Brain pericyte (primary cell): Measurements from ENCODE around the gene PRSS21.

Experiments used
- DNase-seq: peaks from one replicate; pipeline ENCODE4 v3.0.0-alpha.2; 2012; ENCODE audit warnings: low read depth, low spot score

Gene PRSS21

GRCh38 chr16:2816751-2817339 lies at the start of gene PRSS21:
Gene PRSS21, plus strand, starts transcription at chr16:2817237. Its CDS starts 32 bp downstream, at chr16:2817269.
- no peak for DNase-seq

DNA sequence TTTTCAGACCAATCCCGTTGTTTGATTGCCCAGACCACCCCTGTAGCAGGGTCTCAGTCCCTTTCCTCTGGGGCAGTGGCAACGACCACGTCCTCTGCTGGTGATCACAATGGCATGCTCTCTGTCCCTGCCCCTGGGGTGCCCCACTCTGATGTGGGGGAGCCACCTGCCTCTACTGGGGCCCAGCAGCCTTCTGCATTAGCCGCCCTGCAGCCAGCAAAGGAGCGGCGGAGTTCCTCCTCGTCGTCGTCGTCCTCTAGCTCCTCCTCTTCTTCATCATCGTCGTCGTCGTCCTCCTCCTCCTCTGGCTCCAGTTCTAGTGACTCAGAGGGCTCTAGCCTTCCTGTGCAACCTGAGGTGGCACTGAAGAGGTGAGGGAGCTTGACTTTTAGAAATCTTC lies 49.1 kb upstream of the PRSS21 start:
- DNase-seq = no peak

- no peak for DNase-seq
Observed at GRCh38 chr16:2768403-2769089, 48.5 kb upstream of the PRSS21 start.

DNA sequence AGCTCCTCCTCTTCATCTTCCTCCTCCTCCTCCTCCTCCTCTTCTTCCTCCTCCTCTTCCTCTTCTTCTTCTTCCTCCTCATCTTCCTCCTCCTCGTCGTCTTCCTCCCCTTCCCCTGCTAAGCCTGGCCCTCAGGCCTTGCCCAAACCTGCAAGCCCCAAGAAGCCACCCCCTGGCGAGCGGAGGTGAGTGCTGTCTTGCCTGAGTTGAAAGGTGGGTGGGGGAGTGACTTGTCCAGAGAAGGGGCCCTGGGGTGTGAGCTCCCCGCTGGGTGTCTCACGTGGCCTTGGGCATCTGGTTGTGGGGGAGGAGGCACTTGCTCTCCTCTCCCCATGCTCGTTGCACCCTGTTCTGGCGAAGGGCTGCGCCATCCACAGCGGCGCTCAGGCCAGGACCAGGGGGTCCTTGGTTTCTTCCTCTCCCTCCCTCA lies 47.9 kb upstream of the PRSS21 start:
- no peak for DNase-seq

GRCh38 chr16:2769675-2770056 lies 47.4 kb upstream of the PRSS21 start:
- no peak for DNase-seq

- no peak for DNase-seq
Observed at GRCh38 chr16:2770057-2770951, 46.7 kb upstream of the PRSS21 start.

GRCh38 chr16:2771496-2772402 lies 45.3 kb upstream of the PRSS21 start:
- no peak for DNase-seq

GRCh38 chr16:2773188-2773968 lies 43.7 kb upstream of the PRSS21 start:
- DNase-seq = no peak

GRCh38 chr16:2774161-2774891 lies 42.7 kb upstream of the PRSS21 start:
- DNase-seq = no peak

- no peak for DNase-seq
Observed at GRCh38 chr16:2775131-2775716, 41.8 kb upstream of the PRSS21 start.

DNA sequence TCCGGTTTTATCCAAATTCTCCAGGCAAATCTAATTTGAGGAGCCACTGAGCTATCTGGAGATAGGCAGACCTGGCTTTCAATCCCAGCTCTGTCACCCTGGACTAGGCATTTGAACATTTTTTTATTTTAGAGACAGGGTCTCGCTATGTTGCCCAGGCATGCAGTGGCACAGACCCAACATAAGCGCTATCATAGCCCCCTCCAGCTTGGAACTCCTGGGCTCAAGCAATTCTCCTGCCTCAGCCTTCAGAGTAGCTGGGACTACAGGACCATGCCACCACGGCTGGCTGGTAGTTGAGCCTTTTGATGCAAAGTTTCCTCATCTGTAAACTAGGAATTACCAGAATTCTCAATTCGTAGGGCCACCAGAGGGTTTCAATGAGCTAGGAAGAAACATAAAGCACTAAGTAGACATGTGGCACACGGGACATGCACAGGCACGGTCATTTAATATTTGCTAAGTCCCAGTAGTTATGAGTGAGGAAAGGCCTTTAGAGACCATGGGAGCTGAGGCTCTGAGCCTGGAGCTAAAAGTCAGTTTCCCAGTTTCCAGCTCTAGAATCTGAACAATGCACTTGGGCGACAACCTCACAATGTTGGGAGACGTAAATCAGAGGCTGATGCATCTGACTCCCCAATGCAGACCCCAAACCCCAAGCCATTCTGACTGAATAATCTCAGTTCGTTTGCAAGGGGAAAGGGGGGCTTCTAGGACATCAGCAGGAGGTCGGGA lies 41.1 kb upstream of the PRSS21 start:
- no peak for DNase-seq

- no peak for DNase-seq
Observed at GRCh38 chr16:2776500-2777139, 40.4 kb upstream of the PRSS21 start.

DNA sequence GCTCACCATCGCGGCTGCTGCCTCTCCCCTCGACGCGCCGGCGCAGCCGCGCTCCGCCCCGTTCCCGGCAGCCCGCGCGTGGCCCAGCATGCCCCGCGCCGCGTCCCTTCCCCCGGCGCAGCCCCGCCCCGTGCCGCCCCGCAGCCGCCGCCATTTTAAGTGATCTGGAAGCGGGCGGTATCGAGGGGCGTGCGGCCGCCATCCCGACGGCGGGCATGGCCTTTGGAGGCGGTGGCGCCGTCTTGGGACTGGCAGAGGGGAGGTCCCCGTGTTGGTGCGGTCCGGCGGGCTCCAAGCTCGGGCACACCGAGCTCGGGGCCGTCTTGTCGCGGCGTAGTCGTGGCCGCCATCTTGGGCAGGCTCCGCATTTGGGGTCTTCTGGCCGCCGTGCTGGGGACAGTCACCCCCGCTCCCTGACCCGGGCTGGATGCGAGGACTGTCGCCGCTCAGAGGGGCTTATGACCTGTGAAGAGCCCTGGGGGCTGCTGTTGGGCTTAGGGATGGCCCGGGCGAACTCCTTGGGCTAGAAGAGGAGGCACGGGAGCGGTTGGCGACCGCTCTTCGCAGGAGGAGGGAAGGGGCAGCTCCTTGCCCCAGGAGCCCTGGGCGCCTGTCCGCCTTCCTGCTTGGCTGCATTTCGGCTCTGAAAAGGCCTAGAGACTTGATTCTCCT lies 39.7 kb upstream of the PRSS21 start, which contains the start of gene ELOB:
Gene ELOB (minus strand): TSS at position 50 of the 672 bp plus-strand sequence. CDS start 41 bp downstream, at position 9.
- DNase-seq = no peak

DNA sequence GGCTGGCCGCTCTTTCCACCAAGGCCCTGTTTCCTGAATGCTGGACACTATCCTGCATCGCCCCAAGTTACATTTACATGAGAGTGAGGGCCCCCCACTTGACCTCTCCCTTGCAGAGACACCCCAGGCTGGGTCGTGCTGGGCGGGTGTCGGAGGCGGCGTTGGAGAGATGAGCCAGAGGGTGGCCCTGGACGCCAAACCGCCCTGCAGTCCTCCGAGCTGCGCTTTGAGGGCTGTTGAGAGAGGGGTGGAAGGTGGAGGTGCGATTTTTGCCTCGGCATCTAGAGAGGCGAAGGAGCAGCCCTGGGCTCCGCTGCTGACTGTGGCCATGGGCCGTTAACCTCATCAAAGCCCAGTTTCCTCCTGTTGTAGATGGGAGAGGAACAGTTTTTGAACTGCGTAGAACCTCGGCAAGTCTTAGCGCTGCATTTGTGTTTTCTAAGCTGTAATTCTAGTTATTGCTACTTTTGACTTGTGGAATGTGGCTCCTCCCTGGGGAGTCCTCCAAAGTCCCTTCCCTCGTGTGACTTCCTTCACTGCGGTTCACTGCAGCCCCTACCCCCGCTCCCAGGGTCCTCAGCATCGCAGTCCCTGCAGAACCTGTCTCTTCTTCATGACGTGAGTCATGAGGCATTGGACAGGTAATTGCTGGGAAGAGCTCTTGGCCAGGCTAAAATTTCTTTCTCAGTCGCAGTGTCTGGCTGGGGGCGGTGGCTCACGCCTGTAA lies 39.0 kb upstream of the PRSS21 start:
- DNase-seq = no peak

DNA sequence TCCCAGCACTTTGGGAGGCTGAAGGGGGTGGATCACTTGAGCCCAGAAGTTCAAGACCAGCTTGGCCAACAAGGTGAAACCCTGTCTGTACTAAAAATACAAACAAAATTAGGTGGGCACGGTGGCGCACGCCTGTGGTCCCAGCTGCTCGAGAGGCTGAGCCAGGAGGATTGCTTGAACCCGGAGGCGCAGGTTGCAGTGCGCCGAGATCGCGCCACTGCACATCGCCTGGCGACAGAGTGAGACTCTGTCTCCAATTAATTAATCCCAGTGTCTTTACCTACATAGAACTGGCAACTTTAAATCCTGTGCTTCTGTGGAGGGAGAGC lies 38.4 kb upstream of the PRSS21 start:
- DNase-seq = no peak

- no peak for DNase-seq
Observed at GRCh38 chr16:2779151-2779920, 37.7 kb upstream of the PRSS21 start.
